Left hindlimb (tissue), 1 donor: ENCODE measurements around the gene EIF3B.
"Not testable (repeated sequence)": the region's sequence is repeated elsewhere in the genome, so short reads cannot be mapped to it uniquely, and the experiment has no call there.

ENCODE experiments used
- DNase-seq: peaks from one replicate; pipeline ENCODE4 v3.0.0-alpha.2; 2018

Gene EIF3B

DNA sequence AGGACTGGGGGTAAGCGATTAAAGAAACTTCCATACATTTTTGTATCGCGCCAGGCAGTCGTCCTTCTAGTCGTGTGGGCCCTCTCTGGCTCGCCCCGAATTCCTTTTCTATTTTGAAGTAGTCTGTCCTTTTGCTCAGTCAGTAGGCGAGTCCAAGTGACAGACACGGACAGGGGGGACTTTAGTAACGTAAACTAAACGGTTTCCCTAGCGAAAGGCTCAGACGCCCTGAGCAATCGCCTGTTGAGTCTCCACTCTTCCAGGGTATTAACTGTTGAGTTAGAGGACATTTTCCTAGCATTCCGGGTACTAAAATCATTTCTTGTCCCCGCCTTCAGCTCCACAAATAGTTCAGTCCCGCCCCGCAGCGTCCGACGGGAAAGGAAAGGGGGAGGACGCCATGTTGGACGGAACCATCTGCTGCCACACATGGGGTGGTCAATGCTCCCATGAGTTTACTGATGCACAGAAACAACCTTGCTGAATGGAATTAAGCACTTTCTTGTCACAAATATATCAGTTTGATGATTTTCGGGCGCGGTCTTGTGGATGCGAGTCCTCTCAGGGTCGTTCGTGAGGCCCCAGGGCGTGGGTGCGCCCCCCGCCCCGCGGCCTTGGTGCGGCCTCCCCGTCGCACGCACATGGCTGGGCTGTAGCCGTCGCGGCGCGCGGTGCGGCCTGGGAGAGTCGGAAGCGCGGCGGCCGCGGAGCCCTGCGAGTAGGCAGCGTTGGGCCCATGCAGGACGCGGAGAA, at the start of gene EIF3B:
EIF3B (plus strand) TSS at position 642 of the 753 bp plus-strand sequence; CDS start at position 737, 95 bp downstream.
- DNase-seq = peak; percentile 93

DNA sequence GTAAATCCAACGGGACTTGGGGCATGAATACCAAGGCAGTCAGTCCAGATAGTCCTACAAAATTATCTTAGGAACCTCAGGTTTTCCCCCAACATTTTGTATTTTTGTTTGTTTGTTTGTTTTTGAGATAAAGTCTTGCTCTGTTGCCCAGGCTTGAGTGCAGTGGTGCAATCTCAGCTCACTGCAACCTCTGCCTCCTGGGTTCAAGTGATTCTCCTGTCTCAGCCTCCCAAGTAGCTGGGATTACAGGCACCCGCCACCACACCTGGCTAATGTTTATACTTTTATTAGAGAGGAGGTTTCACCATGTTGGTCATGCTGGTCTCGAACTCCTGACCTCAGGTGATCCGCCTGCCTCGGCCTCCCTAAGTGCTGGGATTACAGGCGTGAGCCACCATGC, 49.4 kb upstream of the EIF3B start:
- DNase-seq = not testable (repeated sequence)

DNA sequence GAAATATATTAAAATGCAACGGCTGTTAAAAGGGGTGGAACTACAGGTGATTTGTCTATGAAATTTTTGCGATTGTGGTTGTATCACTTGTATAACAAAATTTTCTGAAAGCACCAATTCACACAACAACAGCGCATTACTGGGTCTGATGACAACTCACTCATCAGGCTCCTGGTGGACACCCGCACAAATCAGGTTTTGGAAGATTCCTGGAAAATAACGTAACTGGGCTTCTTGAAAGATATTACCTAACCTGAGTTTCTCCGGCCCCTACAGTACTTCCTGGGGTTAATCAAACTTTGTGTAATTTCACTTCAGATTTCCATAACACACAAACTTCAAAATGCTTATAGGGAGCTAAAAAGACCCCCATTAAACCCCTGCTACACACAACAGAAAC, 47.9 kb upstream of the EIF3B start:
- DNase-seq = no peak

DNA sequence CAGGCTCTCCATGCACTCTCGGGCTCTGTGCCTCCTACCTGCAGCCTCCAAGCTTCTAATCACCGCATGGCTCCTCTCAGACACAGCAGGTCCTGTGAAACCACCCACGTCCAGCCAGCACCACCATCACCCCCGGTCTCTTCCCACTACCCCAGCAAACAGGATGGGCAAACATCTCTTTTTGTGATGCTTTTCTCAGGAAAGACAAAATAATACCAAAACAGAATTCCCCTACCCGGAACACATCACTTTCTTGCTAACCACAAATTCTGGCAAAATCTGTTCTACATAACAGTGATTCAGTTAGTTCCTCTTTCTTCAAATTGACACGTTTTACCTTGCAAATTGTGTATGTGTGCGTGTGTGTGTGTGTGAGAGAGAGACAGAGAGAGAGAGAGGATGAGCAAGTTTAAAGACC, 46.9 kb upstream of the EIF3B start:
- DNase-seq = no peak

DNA sequence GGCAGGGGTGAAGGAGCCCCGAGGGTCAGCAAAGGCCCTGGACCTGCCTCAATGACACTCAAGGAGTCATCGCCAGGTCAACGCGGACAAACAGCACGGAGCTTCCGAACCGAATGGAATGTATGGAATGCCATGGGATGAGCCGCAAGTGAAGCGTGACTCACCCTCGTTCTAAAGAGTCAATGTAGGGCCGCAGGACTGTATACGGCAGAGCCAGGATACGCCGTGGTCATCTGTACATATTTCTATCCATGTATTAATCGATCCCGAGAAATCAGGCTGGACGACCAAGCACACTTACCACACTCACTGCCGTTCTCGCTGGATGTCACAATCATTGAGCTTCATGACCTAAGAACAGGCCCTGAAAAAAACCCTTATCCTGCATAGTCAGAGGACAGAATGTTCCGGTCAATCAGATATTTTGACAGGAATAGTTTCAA, 44.7 kb upstream of the EIF3B start:
- no peak for DNase-seq

DNA sequence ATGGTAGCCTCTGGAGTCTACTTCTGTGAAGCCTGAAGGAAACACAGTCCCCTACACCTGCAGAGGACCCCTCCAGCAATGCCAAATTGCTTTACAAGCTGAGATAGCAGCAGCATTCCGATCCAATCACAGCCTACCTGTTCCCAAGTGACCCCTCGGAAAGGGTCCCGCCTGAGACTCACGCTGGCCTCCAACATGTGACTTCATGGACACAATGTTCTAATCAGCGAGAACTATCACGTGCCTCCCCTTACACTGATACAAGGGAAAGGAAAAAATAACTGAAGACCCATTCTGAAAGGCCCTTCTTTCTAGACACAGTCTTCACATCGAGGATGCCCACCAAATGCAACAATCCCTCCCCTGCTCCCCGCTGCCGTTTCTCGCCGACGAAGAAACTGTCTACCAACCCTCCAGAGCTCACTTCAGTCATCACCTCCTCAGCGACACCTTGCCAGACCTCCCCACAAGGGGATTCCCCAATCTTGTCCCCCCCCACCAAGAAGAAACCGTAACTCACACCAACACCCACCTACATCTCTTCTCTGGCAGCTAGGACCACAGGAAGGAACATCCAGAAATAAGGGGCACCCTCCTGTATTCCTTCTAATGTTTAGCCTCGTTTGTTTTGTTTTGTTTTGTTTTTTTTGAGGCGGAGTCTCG, 42.2 kb upstream of the EIF3B start:
- no peak for DNase-seq

DNA sequence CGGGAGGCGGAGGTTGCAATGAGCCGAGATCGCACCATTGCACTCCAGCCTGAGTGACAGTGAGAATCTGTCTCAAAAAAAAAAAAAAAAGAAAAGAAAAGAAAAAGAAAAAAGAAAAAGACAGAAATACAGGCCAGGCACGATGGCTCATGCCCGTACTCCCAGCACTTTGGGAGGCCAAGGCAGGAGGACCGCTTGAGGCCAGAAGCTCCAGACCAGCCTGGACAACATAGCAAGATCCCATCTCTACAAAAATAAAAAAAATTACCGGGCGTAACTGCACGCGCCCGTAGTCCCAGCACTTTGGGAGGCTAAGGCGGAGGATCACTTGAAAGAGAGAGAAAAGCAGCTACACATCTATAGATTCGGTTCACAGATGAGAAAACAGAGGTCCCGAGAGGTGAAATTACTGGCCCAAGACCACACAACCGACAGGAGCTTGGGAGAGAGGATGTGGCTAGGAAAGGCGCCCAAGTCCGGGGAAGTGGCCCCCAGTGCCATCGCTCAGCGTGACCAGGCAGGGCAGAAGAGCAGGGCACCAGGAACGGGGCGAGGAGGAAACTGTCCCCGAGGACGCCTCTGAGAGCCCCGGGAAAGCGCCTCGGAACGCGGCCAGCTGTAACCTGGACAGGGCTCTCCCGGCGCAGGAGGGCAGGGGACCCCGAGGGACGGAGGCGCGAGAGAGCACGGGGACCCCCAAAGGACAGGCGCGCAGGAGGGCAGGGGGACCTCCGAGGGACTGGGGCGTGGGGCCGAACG, 41.0 kb upstream of the EIF3B start:
- DNase-seq = peak; percentile 42

DNA sequence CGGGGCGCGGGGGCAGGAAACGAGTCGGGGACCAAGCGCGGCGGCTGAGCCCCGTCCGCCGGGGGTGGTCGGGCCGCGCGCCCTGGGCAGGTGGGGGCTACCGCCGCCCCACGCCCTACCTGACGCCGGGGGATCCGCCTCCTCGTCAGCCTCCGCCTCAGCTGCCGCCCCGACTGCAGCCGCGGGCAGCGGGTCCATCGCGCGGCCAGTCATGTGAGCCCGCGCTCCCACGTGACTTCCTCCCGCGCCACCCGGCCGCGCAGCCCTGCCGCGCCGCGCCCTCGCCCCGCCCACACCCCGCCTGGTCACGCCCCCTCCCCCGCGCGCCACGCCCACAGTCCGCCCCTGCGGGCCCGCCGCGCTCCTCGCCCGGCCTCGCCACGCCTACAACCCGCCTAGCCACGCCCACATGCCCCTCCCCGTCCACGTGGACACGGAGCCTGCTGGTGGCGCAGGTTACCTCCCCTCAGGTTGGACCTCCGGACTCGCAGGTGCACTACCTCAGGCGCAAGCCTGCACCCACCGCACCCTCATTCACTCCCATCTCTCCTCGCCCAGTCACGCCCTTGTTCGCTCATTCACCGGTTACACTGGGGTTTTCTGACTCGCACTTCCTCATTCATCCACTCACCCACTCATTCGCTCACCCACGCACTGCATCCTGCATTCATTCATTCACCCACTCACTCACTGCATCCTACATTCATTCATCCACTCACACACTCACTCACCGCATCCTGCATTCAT, 40.2 kb upstream of the EIF3B start, which contains the start of gene SNX8:
SNX8 (minus strand) TSS at position 233 of the 747 bp plus-strand sequence; CDS start at position 213, 20 bp downstream.
- DNase-seq = peak; percentile 94

DNA sequence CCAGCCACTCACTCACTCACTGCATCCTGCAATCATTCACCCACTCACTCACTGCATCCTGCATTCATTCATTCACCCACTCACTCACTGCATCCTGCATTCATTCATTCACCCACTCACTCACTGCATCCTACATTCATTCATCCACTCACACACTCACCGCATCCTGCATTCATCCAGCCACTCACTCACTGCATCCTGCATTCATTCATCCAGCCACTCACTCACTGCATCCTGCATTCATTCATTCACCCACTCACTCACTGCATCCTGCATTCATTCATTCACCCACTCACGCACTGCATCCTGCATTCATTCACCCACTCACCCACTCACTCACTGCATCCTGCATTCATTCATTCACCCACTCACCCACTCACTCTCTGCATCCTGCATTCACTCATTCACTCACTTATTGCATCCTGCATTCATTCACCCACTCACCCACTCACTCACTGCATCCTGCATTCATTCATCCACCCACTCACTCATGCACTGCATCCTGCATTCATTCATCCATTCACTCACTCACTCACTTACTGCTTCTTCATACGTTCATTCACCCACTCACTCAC, 39.6 kb upstream of the EIF3B start:
- not testable (repeated sequence) for DNase-seq

DNA sequence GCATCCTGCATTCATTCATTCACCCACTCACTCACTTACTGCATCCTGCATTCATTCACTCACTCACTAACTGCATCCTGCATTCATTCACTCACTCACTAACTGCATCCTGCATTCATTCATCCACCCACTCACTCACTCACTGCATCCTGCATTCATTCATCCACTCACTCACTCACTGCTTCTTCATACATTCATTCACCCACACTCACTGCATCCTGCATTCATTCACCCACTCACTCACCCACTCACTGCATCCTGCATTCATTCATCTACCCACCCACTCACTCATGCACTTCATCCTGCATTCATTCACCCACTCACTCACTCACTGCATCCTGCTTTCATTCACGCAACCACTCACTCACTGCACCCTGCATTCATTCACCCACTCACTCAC, 38.8 kb upstream of the EIF3B start:
- no peak for DNase-seq

DNA sequence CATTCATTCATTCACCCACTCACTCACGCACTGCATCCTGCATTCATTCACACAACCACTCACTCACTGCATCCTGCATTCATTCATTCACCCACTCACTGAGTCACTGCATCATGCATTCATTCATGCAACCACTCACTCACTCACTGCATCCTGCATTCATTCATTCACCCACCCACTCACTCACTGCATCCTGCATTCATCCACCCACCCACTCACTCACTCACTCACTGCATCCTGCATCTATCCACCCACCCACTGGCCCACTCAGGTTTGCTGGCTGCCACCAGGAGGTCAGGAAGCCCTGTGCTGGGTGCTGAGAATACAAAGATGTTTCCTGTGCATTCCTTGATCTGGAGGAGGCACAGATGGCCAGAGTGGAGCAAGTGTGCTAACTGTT, 38.0 kb upstream of the EIF3B start:
- no peak for DNase-seq

DNA sequence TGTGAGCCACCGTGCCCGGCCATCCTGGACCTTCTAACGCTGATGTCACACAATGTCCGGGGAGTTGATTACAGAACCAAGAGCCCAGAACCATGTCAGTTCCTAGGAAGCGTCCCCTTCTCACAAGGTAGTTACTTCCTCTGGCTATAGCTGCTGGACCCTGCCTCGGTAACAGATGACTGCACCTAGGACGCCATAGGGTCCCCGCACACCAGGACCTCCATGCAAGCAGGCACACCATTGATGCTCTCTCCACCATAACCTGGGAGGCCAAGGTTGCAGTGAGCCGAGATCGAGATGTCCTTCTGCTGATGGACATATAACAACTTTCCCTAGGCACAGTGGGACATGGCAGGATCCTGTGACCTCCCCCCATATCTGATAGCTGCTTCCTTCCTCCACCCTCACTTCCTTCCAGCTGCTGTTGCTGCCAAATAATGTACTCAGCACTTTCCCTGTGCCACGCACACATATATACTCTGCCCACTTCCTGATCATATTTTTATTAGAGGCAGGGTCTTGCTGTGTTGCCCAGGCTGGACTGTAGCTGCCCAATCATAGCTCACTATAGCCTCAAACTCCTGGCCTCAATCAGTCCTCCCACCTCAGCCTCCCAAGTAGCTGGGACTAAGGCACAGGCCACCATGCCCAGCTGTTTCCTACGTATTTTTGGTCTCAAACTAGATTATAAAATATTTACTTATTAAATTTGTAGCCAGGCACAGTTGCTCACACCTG, 36.9 kb upstream of the EIF3B start:
- no peak for DNase-seq

DNA sequence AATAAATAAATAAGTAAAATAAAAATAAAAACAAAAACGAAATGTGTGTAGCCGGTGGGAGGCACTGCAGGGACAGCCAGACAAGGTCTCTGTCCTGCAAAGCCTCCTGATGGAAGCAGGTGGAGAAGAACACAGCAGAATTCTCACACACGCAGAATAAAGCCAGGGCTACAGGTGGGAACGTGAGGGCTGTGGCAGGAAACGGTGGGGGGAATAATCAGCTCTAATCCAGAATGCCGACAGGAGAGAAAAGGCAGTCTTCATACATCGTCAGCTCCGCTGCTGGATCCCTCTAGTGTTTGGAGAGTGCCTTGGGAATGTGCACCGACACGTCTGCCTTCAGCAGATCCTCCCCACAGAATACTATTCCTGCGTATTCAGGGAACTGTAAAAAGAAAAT, 33.6 kb upstream of the EIF3B start:
- no peak for DNase-seq

DNA sequence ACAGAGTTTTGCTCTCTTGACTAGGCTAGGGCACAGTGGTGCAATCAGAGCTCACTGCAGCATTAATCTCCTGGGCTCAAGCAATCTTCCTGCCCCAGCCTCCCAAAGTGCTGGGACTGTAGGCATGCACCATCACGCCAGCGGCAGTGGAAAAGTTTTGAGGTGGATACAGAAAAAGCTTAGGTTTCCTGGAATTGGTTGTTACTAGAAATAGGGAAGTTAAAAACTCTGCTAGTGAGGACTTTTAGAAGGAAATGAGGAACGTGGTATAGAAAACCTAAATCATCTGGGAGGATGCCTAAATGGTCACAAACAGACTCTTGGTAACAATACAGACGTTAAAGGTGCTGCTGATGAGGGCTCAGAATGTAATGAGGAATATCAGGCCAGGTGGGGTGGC, 29.5 kb upstream of the EIF3B start:
- no peak for DNase-seq

DNA sequence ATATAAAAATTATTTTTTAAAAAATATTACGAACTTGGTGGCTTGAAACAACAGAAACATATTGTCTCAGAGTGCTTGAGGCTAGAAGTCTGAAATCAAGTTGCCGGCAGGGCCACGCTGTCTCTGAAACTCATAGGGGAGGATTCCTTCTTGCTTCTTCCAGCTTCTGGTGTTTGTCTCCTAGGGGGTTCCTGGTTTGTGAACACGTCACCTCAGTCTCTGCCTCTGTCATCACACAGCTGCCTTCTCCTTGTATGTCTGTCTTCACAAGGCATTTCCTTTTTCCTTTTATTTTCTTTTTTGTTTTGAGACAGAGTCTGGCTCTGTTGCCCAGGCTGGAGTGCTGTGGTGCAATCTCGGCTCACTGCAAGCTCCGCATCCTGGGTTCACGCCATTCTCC, 27.7 kb upstream of the EIF3B start:
- DNase-seq = no peak

DNA sequence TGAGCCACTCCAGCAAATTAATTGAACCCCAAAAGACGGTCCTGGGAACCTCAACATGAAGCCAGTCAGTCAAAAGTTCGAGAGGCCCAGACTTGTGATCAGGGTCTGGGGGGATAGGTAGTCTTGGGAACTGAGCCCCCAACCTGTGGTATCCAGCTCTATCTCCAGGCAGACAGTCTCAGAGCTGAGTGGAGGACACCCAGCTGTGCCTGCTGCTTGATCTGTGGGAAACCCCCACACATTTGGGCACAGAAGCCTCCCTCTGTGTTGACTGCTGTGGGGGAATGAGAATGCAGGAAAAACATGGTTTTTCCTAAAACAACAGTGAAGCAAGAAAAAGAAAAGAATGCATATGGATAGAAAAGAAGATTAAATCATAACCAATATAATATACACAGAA, 24.1 kb upstream of the EIF3B start:
- DNase-seq = no peak

DNA sequence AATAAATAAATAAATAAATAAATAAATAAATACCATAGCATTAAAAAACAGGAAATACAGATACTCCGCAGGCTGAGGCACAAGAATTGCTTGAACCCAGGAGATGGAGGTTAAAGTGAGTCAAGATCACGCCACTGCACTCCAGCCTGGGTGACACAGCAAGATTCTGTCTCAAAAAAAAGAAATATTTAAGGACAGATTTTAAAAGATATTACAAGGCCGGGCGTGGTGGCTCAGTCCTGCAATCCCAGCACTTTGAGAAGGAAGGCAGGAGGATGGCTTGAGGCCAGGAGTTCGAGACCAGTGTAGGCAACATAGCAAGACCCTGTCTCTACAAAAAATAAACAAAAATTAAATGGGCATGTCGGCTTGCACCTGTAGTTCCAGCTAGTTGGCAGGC, 22.9 kb upstream of the EIF3B start:
- DNase-seq = no peak

DNA sequence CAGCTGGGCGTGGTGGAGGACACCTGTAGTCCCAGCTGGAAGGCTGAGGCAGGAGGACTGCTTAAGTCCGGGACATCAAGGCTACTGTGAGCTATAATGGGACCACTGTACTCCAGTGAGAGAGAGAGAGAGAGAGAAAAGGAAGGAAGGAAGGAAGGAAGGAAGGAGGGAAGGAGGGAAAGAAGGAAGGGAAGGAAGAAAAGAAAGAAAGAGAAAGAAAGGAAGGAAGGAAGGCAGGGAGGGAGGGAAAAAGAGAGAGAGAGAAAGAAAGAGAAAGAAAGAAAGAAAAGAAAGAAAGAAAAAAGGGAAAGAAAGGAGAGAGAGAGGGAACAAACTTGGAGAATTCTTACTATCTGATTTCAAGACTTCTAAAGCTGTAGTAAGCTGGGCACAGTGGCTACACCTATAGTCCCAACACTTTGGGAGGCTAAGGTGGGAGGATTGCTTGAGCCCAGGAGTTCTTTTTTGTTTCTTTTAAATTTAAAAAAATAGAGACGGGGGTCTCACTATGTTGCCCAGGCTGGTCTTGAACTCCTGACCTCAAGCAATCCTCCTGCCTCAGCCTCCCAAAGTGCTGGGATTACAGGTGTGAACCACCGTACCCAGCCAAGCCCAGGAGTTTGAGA, 21.9 kb upstream of the EIF3B start:
- not testable (repeated sequence) for DNase-seq

DNA sequence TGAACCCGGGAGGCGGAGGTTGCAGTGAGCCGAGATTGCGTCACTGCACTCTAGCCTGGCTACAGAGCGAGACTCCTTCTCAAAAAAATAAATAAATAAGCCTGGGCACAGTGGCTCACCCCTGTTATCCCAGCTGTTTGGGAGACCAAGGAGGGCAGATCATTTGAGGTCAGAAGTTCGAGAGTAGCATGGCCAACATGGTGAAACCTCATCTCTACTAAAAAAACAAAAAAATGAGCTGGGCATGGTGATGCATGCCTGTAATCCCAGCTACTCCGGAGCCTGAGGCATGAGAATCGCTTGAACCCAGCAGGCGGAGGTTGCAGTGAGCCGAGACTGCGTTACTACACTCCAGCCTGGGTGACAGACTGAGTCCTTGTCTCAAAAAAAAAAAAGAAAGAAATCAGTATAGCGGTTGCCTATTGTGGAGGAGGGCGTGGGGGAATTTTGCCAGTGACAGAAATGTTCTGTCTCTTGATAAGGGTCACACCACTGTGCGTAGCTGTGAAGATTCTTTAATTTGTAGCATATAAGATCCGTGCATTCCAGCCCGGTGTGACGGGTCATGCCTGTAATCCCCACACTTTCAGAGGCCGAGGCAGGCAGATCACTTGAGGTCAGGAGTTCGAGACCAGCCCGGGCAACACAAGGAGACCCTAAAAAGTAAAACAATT, 17.9 kb upstream of the EIF3B start:
- DNase-seq = no peak

DNA sequence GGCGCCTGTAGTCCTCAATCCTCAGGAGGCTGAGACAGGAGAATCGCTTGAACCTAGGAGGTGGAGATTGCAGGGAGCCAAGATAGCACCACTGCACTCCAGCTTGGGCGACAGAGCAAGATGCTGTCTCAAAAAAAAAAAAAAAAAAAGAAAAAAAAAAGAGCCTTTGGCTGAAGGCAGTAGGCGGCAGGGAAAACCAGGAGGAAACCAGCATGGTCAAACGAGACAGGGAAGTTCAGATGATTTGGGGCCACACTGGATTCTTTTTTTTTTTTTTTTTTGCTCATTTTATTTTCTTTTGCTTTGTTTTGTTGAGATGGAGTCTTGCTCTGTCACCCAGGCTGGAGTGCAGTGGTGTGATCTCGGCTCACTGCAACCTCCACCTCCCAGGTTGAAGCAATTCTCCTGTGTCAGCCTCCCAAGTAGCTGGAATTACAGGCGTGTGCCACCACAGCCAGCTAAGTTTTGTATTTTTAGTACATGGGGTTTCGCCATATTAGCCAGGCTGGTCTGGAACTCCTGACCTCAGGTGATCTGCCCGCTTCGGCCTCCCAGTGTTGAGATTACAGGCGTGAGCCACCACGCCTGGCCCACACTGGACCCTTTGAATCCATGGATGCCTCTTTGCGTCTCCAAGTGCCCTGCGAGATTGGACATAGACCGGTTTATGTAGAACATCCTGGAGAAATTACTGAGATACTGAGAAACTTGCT, 7.1 kb upstream of the EIF3B start:
- not testable (repeated sequence) for DNase-seq
